GM19238 (cell line): Measurements from ENCODE around the gene ZGLP1.

Source experiments
- DNase-seq: peaks from one replicate; pipeline ENCODE4 v3.0.0; 2011; ENCODE audit warnings: low spot score; ENCODE audit not compliant: insufficient read length

Gene ZGLP1

DNA sequence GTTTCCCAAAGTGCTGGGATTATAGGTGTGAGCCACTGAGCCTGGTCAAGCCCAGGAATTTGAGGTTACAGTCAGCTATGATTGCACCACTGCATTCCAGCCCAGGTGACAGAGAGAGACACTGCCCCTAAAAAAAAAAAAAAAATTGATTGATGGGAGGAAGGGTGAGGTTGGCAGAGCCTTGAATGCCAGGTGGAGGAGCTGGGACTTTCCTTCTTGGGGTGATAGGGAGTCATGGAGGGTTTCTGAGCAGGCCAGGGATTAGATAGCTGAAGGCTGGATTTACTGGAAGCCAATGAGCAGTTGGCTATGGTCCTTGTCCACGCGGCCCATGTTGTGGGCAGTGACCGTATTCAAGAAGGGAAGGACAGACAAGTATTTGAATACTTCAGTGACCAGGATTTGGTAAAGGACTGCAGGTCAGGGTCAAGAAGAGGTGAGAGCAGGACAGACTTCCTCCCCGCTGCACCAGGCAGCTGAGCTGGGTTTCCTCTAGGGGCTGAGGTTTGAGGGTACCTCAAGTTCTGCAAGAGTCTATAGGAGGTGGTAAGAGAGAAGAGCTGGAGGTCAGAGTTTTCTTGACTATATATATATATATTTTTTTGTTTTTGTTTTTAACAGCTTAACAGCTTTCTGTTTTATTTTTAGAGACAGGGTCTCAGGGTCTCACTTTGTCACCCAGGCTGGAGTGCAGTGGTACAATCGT lies 29.7 kb downstream of the ZGLP1 start:
- DNase-seq = no peak

DNA sequence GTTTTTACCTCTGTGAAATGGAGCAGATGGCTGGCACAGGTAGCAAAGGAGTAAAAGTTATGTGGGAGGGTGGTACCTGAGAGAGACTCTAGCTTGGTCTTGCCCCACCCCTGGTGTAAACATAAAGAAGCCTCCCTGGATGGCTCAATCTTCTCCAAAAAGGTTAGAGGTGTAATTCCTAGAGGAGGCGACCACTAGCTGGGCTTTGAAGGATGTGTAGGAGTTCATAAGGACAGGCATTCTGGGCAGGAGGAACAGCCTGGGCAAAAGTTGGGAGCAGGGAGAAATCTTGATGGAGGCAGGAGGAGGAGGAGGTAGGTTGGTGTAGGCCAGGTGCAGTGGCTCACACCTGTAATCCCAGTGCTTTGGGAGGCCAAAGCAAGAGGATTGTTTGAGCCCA lies 30.7 kb downstream of the ZGLP1 start:
- DNase-seq = no peak

DNA sequence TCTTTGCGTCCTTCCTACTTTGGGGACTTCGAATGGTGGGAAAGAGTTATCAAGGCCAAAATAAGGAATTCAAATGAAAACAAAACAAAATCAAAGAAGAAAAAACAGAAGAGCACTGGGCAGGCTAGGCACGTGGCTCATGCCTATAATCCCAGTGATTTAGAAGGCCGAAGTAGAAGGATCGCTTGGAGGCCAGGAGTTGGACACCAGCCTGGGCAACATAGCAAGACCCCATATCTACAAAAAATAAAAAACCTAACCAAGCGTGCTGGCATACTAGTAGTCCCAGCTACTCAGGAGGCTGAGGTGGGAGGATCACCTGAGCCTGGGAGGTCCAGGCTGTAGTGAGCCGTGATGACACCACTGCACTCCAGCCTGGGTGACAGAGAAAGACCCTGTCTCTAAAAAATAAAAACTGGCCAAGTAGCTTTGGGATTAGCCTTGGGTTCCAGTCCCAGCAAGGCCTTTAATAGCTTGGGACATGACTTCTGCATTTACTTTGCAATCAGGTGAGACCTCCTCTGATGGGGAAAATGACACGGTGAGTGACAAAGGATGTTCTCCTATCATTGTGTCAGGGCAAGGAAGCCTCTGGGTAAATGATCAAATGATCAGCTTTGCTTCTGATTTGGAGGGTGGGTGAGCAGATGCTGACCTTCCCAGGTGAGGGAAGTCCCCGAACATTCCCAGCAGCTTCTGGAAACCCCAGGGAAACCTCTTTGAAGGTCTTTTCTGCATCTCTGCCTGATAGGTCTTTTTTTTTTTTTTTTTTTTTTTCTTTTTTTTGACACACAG lies 31.6 kb downstream of the ZGLP1 start:
- no peak for DNase-seq

DNA sequence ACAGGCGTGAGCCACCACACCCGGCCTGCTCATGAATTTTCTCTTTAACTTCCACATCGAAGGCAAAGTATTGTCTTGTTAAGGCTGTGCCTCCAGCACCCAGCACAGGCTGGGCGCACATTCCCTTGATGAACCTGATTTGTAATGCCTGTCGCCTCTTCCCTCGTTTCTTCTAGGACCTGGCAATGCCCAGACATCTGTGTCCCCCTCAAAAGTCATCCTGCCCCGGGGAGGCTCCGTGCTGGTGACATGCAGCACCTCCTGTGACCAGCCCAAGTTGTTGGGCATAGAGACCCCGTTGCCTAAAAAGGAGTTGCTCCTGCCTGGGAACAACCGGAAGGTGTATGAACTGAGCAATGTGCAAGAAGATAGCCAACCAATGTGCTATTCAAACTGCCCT lies 35.0 kb downstream of the ZGLP1 start:
- DNase-seq = no peak

GRCh38 chr19:10271543-10272086 lies 38.0 kb downstream of the ZGLP1 start:
- DNase-seq = peak; percentile 56

DNA sequence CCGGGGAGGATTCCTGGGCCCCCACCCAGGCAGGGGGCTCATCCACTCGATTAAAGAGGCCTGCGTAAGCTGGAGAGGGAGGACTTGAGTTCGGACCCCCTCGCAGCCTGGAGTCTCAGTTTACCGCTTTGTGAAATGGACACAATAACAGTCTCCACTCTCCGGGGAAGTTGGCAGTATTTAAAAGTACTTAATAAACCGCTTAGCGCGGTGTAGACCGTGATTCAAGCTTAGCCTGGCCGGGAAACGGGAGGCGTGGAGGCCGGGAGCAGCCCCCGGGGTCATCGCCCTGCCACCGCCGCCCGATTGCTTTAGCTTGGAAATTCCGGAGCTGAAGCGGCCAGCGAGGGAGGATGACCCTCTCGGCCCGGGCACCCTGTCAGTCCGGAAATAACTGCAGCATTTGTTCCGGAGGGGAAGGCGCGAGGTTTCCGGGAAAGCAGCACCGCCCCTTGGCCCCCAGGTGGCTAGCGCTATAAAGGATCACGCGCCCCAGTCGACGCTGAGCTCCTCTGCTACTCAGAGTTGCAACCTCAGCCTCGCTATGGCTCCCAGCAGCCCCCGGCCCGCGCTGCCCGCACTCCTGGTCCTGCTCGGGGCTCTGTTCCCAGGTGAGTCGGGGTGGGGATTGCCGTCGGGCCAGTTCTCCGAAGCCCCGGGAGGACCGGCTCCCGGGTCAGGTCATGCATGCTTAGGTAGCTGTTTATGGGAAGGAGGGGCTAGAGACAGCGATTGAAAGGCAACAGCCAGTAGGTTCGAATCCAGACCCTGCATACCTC lies 38.8 kb downstream of the ZGLP1 start, which contains the start of gene ICAM1:
Gene ICAM1, plus strand, starts transcription at position 505 of the 779 bp plus-strand sequence. Its CDS starts 40 bp downstream, at position 545.
- peak; percentile 67 for DNase-seq

- DNase-seq = peak; percentile 43
These were observed 39.4 kb downstream of the ZGLP1 start for GRCh38 chr19:10270180-10270615.

- DNase-seq = peak; percentile 70
These were observed 40.1 kb downstream of the ZGLP1 start for GRCh38 chr19:10269333-10270179.

- DNase-seq = no peak
These were observed 41.5 kb downstream of the ZGLP1 start for GRCh38 chr19:10268071-10268470.

GRCh38 chr19:10266706-10267105 lies 42.9 kb downstream of the ZGLP1 start:
- DNase-seq = no peak

GRCh38 chr19:10262771-10263170 lies 46.8 kb downstream of the ZGLP1 start:
- no peak for DNase-seq

- DNase-seq = no peak
These were observed 49.5 kb downstream of the ZGLP1 start for GRCh38 chr19:10260141-10260584.

DNA sequence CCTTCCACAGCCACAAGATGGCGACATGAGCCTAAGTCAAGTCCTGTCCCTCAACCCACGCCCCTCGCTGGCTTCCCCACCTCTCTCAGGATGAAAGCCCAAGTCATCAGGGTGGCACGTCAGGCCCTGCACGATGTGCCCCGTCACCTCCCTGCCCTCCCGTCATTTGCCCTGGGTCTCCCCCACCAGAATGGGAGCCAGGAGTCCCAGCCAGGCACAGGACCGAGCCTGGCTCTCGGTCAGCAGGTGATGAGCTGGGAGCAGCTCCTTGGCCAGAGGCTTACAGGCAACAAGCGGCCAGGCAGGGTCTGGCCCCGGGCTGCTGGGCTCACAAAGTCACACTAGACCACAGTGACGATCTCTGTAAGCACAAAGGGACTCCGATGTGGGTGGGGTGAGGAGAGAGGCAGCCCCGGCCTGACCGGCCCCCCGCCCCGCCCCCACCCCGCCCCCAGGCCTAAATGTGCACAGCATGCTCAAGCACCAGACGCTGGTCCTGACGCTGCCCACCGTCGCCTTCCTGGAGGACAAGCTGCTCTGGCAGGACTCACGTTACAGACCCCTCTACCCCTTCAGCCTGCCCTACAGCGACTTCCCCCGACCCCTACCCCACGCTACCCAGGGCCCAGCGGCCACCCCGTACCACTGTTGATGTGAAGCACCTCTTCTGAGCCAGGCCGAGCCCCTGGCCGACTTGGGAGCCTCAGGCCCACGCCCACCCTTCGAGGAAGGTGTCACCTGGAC lies 50.3 kb downstream of the ZGLP1 start:
- DNase-seq = peak; percentile 43

DNA sequence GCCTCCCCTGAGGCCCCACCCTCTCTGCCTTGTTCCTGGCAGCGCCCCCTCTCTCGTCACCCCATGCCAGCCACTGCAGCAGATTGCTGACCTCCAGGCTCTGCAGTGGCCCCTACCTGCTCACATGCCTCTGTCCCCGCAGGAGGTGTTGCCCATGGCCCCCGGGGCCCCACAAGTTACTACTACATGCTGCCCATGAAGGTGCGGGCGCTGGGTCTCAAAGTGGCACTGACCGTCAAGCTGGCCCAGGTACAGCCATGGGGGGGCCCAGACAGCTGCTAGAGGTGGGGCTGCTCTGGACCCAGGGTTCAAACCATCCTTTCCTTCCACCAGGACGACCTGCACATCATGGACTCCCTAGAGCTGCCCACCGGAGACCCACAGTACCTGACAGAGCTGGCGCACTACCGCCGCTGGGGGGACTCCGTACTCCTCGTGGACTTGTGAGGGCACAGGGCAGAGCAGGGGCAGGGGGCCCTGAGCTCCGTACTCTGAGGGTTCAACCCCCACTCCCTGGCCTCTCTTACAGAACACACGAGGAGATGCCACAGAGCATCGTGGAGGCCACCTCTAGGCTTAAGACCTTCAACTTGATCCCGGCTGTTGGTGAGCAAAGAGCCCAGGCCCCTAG lies 51.4 kb downstream of the ZGLP1 start:
- DNase-seq = no peak

- DNase-seq = no peak
These were observed 52.5 kb downstream of the ZGLP1 start for GRCh38 chr19:10256970-10257615.

DNA sequence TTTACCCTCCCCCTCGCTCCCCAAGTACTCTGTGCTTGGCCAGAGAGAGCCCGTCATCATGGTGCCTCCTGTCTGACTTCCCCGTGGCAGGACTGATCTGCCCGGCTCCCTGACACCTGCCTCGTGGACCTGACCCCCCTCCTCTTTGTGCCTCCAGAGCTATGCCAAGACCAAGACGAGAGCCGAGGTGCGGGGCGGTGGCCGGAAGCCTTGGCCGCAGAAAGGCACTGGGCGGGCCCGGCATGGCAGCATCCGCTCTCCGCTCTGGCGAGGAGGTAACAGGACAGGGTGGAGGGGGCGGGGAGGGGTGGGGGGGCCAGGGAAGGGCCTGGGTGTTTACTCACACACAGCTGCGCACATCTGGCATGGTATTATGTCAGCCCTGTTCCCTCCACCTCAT lies 53.1 kb downstream of the ZGLP1 start:
- DNase-seq = no peak

DNA sequence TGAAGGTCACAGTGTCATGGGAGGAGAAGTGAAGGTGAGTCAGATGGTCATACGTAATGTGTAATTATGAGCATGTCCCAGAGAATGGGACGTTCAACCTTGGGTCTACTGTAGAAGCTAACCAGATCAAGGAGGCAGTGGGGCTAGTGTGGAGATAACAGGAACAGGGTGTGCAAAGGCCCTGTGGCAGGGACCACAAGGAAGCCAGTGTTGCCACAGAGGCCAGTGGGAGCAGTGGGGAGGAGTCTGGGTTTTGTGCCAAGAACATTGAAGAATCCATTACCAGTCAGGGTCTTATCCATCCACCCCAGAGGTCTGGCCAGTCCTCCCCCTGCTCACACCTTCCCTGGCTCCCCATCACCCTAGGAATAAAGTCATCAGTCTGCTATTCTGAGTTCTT lies 54.3 kb downstream of the ZGLP1 start:
- no peak for DNase-seq
